Liver (tissue), 3 donors: ENCODE results near the gene LOXL3.

ENCODE experiments used
- ATF3 ChIP-seq: IDR thresholded peaks from 2 replicates; pipeline ENCODE4 v1.6.1; 2016; ENCODE audit warnings: antibody characterized with exemption
- CTCF ChIP-seq: fragments of 150-350 bp; IDR thresholded peaks from 2 replicates; pipeline ENCODE4 v1.5.1; 2017; ENCODE audit warnings: improper control_type of control experiment, low read depth, low read length; ENCODE audit not compliant: missing input control
- FOXA2 ChIP-seq: IDR thresholded peaks from 2 replicates; pipeline ENCODE4 v1.6.1; 2016; ENCODE audit warnings: antibody characterized with exemption
- GABPA ChIP-seq, 2 donors: IDR thresholded peaks in 1 of 2; conservative IDR thresholded peaks in 1 of 2; 2 replicates each; pipeline ENCODE4 v1.6.1; 2016; ENCODE audit warnings: antibody characterized with exemption in 2 of 2, mild to moderate bottlenecking in 1 of 2, moderate library complexity in 1 of 2
- MAX ChIP-seq: IDR thresholded peaks from 2 replicates; pipeline ENCODE4 v1.6.1; 2016; ENCODE audit warnings: antibody characterized with exemption
- TAF1 ChIP-seq: conservative IDR thresholded peaks from 2 replicates; pipeline ENCODE4 v1.6.1; 2016; ENCODE audit warnings: antibody characterized with exemption, mild to moderate bottlenecking
- YY1 ChIP-seq: IDR thresholded peaks from 2 replicates; pipeline ENCODE4 v1.6.1; 2016; ENCODE audit warnings: antibody characterized with exemption, mild to moderate bottlenecking
- donor health status: healthy.
- donor health status: healthy.

GRCh38 chr2:74540291-74540690 lies 13.5 kb downstream of the LOXL3 start:
- TF ChIP-seq CTCF (no peak), TAF1 (no peak), GABPA (IDR thresholded peaks at IDR 0.05 in 1 of 2, conservative IDR thresholded peaks at IDR 0.05 in 1 of 2) (no peak), MAX (no peak), YY1 (no peak), ATF3 (no peak), FOXA2 (no peak)
